Measurements from ENCODE around the gene MCC.

The MCC gene

DNA sequence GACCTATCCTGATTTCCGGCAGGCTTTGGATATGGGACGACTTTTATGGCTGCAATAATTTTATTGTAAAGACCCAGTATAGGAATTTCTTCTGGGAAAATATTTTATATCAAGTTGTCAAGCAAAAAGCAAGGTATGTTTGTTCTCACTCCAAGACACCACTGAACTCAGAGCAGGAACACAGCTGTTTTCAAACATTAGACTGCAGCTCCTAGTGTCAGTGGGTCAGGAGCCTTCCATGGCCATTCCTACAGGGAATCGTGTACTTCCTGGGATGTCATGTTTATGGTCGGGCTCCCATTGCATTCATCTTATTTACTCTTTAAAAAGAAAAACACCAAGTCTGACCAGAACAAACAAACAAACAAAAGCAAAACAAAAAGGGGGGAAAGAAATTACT lies 278.8 kb downstream of the MCC start:
- no peak for TF ChIP-seq FOXM1 (IDR thresholded peaks at IDR 0.05; ENCODE audit: borderline replicate concordance, low read depth)

DNA sequence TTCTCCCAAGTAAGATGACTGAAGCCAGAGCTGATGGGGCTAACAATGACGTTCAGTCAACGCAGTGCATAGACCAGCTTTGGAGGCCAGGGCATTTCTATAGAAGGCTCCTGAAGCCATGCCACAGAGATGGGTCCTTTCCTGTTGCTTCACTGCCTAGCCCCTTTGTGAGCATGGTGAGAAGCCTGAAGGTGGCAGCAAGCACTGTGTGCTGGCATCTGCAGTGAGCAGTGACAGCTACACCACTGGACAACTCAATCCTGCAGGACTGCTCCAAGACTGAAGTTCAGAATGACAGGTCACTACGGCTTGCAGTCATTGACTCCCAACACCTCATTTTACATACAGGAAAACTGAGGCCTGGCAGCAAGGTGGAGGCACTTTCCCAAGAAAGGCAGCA lies 282.4 kb downstream of the MCC start:
- TF ChIP-seq TCF12 (IDR thresholded peaks at IDR 0.05; ENCODE audit: low read depth), result no peak
- TF ChIP-seq RAD21 (IDR thresholded peaks at IDR 0.05; ENCODE audit: low read depth), result peak; percentile 23; the same call in 1 of the 2 replicates

DNA sequence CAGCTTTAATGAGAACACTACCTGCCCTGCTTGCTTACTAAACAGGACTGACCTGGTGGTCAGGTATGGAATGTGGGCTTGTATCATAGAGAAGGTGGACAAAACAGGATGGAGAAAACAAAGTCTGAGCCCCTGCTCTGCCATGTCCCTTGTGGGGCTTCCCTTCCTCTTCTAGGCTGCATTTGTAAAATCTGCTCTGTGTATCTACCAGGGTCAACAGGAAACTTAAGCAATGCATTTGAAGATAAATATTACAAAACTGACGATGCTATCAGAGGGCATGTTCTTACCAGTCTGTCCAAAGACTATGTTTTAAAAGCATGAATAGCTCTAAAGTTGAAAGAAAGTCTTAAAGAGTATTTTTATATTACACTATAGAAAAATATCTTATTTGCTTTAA lies 282.9 kb downstream of the MCC start:
- TF ChIP-seq, protein P1, sequence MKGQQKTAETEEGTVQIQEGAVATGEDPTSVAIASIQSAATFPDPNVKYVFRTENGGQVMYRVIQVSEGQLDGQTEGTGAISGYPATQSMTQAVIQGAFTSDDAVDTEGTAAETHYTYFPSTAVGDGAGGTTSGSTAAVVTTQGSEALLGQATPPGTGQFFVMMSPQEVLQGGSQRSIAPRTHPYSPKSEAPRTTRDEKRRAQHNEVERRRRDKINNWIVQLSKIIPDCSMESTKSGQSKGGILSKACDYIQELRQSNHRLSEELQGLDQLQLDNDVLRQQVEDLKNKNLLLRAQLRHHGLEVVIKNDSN (IDR thresholded peaks at IDR 0.05), result no peak
- TF ChIP-seq, protein P2, sequence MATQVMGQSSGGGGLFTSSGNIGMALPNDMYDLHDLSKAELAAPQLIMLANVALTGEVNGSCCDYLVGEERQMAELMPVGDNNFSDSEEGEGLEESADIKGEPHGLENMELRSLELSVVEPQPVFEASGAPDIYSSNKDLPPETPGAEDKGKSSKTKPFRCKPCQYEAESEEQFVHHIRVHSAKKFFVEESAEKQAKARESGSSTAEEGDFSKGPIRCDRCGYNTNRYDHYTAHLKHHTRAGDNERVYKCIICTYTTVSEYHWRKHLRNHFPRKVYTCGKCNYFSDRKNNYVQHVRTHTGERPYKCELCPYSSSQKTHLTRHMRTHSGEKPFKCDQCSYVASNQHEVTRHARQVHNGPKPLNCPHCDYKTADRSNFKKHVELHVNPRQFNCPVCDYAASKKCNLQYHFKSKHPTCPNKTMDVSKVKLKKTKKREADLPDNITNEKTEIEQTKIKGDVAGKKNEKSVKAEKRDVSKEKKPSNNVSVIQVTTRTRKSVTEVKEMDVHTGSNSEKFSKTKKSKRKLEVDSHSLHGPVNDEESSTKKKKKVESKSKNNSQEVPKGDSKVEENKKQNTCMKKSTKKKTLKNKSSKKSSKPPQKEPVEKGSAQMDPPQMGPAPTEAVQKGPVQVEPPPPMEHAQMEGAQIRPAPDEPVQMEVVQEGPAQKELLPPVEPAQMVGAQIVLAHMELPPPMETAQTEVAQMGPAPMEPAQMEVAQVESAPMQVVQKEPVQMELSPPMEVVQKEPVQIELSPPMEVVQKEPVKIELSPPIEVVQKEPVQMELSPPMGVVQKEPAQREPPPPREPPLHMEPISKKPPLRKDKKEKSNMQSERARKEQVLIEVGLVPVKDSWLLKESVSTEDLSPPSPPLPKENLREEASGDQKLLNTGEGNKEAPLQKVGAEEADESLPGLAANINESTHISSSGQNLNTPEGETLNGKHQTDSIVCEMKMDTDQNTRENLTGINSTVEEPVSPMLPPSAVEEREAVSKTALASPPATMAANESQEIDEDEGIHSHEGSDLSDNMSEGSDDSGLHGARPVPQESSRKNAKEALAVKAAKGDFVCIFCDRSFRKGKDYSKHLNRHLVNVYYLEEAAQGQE (IDR thresholded peaks at IDR 0.05; ENCODE audit: low read depth), result no peak
- TF ChIP-seq ZBTB7A (IDR thresholded peaks at IDR 0.05; ENCODE audit: low read depth) (no peak), CEBPB (IDR thresholded peaks at IDR 0.05) (no peak), TCF12 (IDR thresholded peaks at IDR 0.05; ENCODE audit: low read depth) (no peak), TAF1 (IDR thresholded peaks at IDR 0.05; ENCODE audit: low read depth) (no peak)

DNA sequence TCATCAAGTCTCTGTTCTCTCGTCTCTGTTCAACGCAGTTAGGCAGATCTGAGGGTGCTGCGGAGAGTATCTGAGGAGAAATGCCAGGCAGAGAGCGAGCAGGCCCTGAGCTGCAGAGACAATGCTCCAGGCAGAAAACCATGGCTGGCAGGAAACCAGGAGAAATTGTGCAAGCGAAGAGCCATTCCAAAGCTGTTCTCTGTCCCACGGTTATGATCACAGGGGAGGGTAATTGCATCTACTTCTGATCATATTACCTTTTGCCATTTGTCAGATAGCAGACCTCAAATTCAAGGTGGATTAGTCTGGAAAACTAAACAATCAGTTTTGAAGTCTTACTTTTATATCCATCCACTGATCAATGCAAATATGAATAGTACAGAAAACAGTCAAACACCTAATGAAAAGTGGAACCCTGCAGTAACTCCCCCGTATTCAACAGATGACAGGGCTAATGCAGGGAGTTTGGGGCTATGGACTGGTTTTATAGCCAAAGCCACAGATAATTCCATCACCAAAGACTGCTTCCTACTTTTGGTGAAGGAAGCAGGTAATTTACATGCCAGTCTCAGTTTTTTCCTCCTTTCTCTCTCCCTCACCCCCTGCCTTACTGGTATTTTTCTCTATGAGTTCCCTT lies 283.6 kb downstream of the MCC start:
- TF ChIP-seq CEBPB (IDR thresholded peaks at IDR 0.05) (peak; percentile 82), ZBTB7A (IDR thresholded peaks at IDR 0.05; ENCODE audit: low read depth) (no peak), CREB1 (IDR thresholded peaks at IDR 0.05; ENCODE audit: low read depth) (no peak), YY1 (IDR thresholded peaks at IDR 0.05; ENCODE audit: low read depth) (no peak), EGR1 (IDR thresholded peaks at IDR 0.05) (no peak), TEAD4 (IDR thresholded peaks at IDR 0.05) (0 out of 2 replicates have a peak, but pooled peaks have one; percentile 17), RAD21 (IDR thresholded peaks at IDR 0.05; ENCODE audit: low read depth) (no peak), TCF12 (IDR thresholded peaks at IDR 0.05; ENCODE audit: low read depth) (no peak), NFIC (IDR thresholded peaks at IDR 0.05) (0 out of 2 replicates have a peak, but pooled peaks have one; percentile 13), FOXM1 (IDR thresholded peaks at IDR 0.05; ENCODE audit: borderline replicate concordance, low read depth) (no peak), EP300 (IDR thresholded peaks at IDR 0.05; ENCODE audit: borderline replicate concordance) (no peak), TAF1 (IDR thresholded peaks at IDR 0.05; ENCODE audit: low read depth) (no peak)
- TF ChIP-seq, protein P2 (IDR thresholded peaks at IDR 0.05; ENCODE audit: low read depth), result no peak
- TF ChIP-seq, protein P1 (IDR thresholded peaks at IDR 0.05), result no peak
- TF ChIP-seq, protein P3, sequence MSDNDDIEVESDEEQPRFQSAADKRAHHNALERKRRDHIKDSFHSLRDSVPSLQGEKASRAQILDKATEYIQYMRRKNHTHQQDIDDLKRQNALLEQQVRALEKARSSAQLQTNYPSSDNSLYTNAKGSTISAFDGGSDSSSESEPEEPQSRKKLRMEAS (IDR thresholded peaks at IDR 0.05), result no peak

DNA sequence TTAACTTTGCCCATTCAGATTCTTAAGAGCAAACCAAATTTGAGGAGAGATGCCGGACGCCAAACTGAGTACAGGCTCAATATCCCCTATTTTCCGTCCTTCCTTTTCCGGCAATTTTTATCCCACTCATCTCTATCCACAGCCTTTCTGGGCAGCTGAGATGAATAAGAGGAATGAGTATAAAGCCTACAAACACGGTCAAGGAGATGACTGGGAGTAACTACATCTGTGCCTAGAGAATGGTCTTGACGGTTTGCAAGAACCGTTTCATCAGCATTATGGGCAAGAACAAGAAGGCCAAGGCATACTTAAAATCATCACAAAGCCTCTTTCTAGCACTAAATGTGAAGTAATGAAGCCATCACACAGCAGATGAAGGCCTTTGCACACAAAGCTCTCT lies 284.3 kb downstream of the MCC start:
- TF ChIP-seq, protein P3 (IDR thresholded peaks at IDR 0.05), result no peak
- TF ChIP-seq FOXM1 (IDR thresholded peaks at IDR 0.05; ENCODE audit: borderline replicate concordance, low read depth) (no peak), RAD21 (IDR thresholded peaks at IDR 0.05; ENCODE audit: low read depth) (no peak), CEBPB (IDR thresholded peaks at IDR 0.05) (no peak), TEAD4 (IDR thresholded peaks at IDR 0.05) (no peak), CREB1 (IDR thresholded peaks at IDR 0.05; ENCODE audit: low read depth) (no peak), ZBTB7A (IDR thresholded peaks at IDR 0.05; ENCODE audit: low read depth) (no peak), NFIC (IDR thresholded peaks at IDR 0.05) (no peak), EGR1 (IDR thresholded peaks at IDR 0.05) (no peak), TAF1 (IDR thresholded peaks at IDR 0.05; ENCODE audit: low read depth) (no peak), EP300 (IDR thresholded peaks at IDR 0.05; ENCODE audit: borderline replicate concordance) (no peak), TCF12 (IDR thresholded peaks at IDR 0.05; ENCODE audit: low read depth) (no peak), YY1 (IDR thresholded peaks at IDR 0.05; ENCODE audit: low read depth) (no peak)
- TF ChIP-seq, protein P1 (IDR thresholded peaks at IDR 0.05), result no peak
- TF ChIP-seq, protein P2 (IDR thresholded peaks at IDR 0.05; ENCODE audit: low read depth), result no peak

Measured in Ishikawa (cell line).